C4-2B (cell line): Measurements from ENCODE around the gene RYR3.

Experiments used
- ZFX ChIP-seq: fragments of 450-650 bp; IDR thresholded peaks from 2 replicates; pipeline ENCODE4 v1.6.1; 2017
- TF ChIP-seq, protein P1 (sequence below): fragments of 450-650 bp; conservative IDR thresholded peaks from 2 replicates; pipeline ENCODE4 v1.5.1; 2017; ENCODE audit warnings: mild to moderate bottlenecking

DNA sequence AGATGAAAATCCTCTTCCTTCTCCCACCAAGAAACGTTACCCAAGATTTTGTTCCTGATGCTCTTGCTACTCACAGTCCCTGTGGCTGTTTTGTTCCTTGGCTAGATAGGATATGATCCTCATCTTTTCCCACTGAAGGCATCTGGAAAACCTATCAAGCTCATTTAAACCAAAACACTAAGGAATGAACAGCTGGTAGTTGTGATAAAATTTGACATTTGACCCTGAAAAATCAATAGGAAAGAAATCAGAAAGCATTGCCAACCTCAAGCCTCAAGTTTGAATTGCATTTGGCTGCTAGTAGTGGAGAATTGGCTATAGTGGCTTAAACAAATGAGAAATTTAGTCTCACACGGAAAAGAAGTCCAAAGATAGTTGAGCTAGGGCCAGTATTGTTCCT, 486.9 kb downstream of the RYR3 start:
- TF ChIP-seq, protein P1, sequence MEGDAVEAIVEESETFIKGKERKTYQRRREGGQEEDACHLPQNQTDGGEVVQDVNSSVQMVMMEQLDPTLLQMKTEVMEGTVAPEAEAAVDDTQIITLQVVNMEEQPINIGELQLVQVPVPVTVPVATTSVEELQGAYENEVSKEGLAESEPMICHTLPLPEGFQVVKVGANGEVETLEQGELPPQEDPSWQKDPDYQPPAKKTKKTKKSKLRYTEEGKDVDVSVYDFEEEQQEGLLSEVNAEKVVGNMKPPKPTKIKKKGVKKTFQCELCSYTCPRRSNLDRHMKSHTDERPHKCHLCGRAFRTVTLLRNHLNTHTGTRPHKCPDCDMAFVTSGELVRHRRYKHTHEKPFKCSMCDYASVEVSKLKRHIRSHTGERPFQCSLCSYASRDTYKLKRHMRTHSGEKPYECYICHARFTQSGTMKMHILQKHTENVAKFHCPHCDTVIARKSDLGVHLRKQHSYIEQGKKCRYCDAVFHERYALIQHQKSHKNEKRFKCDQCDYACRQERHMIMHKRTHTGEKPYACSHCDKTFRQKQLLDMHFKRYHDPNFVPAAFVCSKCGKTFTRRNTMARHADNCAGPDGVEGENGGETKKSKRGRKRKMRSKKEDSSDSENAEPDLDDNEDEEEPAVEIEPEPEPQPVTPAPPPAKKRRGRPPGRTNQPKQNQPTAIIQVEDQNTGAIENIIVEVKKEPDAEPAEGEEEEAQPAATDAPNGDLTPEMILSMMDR, result no peak
- TF ChIP-seq ZFX, result no peak
